HG02642 (cell line): ENCODE data around the gene CACNA2D4.

Experiments
- ATAC-seq: cut with Tn5 transposase; IDR thresholded peaks from one replicate; pipeline ENCODE4 v1.9.1; 2021; ENCODE audit warnings: mild to moderate bottlenecking; ENCODE audit not compliant: unreplicated experiment, poor library complexity

The CACNA2D4 gene

DNA sequence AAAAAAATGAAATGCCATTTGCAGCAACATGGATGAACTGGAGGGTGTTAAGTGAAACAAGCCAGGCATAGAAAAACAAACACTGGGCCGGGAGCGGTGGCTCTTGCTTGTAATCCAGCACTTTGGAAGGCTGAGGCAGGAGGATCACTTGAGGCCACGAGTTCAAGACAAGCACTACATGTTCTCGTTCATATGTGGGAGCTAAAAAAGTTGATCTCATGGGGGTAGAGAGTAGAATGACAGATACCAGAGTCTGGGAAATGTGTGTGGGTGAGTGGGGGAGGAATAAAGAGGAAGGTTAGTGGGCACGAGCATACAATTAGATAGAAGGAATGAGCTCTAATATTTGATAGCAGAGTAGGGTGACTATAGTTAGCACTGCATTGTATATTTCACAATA is 21.5 kb downstream of the CACNA2D4 start:
- ATAC-seq, result no peak

GRCh38 chr12:1890810-1891209 is 27.6 kb downstream of the CACNA2D4 start:
- ATAC-seq, result no peak

- ATAC-seq, result no peak
These were observed 28.2 kb downstream of the CACNA2D4 start for GRCh38 chr12:1890119-1890703.

- ATAC-seq, result no peak
These were observed 29.5 kb downstream of the CACNA2D4 start for GRCh38 chr12:1888923-1889322.

- no peak for ATAC-seq
These were observed 31.9 kb downstream of the CACNA2D4 start for GRCh38 chr12:1886396-1887008.

DNA sequence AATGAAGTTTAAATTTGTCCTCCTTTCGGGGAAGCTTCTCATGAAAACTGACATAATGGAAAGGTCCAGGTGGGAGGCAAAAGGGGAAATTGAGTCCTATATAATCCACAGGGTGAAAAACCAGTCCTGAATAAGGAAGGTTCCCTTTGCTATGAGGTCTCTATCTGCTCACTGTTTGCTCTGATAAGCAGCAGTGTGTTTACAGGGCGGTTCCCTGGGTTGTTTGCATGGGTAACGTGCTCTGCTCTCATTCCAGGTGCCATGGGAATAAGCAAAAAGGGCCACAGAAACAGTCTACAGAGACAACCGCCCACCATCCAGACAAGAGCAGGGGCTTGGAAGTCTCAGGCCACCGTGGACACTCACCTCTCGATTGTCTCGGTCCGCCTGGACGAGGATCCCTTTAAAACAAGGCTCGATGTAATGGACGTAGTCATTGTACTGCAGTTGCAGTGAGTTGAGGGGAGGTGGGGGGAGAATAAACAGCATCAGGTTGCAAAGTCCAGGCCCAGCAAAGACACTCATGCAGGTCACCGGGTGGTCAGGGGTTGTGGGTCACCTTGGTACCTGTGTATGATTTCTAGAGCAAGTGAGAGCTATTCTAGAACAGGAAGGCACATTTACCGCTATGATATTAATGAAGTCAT is 32.7 kb downstream of the CACNA2D4 start:
- no peak for ATAC-seq

GRCh38 chr12:1885082-1885596 is 33.3 kb downstream of the CACNA2D4 start:
- ATAC-seq, result no peak

GRCh38 chr12:1884651-1885050 is 33.8 kb downstream of the CACNA2D4 start:
- no peak for ATAC-seq

GRCh38 chr12:1883513-1883912 is 34.9 kb downstream of the CACNA2D4 start:
- no peak for ATAC-seq

DNA sequence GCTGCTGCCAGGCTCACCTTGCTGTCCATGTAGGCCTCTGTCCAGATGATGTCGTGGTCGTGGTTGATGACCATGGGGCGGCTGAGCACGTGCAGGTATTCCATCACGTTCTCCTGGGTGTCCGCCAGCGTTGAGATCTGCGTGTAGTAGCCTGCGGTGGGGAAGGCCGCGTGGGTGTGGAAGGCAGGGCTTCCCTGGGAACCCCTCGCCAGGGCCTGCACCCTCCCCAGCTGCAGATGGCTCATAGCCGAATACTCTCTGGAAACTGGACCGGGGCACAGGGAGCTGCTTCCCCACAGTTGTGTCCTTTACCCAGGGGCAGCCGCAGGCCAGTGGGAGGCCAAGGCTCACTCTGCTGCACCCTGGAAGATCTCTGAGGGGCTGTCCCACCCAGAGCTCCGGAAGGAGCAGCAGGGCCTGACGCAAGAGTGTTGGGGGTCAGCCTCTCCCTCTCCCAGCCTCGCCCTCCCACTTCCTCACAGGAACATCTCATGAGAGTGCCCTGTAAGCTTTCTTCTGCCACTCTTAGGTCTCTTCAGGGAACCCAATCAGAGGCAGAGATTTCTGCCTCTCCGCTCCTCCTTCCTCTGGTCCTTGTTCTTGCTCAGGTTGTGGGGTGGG is 35.5 kb downstream of the CACNA2D4 start:
- no peak for ATAC-seq

- no peak for ATAC-seq
These were observed 36.0 kb downstream of the CACNA2D4 start for GRCh38 chr12:1882405-1882804.

GRCh38 chr12:1881936-1882335 is 36.5 kb downstream of the CACNA2D4 start:
- no peak for ATAC-seq

DNA sequence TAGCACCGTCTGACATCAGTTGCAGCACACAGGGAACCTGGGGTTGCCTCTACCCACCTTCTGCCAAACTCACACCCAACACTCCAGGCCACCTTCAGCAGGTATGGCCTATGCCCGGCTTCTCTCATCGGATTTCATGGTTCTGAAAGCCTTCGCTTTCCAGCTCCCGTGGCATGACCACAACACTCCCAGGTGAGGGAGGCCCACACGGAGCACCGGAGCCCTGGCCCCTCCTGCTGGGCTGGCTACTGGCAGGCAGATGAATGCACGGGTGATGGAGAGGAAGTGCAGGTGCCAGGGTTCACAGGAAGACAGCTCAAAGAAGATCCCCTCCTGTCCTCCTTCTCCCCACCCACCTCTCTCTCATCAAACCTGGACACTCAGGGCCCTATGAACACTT is 37.2 kb downstream of the CACNA2D4 start:
- no peak for ATAC-seq

DNA sequence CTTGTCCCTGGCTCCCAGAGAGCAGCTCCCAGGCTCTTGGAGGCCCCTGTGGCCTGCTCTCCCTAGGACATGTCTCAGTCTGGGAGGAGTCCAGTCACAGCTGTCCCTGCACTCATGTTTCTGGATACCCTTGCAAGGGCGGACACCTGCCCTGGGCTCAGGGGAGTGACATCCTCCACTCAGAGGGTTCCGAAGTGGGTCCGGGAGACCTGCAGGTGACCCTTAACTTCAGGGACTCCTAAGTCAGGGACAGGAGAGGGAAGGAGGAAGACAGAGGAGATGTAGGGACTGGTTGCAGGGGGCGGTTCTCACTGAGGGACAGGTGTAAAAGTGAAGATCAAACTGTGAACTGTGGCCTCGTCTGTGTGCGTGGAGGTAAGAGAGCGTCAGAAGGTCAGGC is 37.6 kb downstream of the CACNA2D4 start:
- no peak for ATAC-seq

GRCh38 chr12:1880153-1880845 is 38.2 kb downstream of the CACNA2D4 start:
- no peak for ATAC-seq

DNA sequence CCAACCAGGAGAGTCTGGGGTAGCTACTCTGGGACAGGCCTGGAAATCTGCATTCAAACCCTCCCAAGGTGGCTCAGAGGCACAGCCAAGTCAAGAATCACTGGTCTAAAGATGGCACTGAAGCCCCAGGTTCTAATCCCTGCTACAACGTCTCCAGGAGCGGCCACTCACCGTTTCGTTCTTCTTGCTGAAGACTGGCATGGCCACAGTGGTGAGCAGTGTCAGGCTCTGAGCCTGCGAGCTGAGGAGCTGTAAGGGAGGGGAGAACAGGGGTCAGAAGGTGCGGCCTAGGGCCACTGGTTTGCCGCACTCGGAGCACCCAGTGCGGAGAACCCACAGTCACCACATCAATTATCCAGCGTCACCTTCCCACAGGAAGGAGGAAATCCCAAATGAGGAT is 38.8 kb downstream of the CACNA2D4 start:
- no peak for ATAC-seq

GRCh38 chr12:1878695-1879094 is 39.8 kb downstream of the CACNA2D4 start:
- no peak for ATAC-seq

- ATAC-seq, result no peak
These were observed 40.2 kb downstream of the CACNA2D4 start for GRCh38 chr12:1878214-1878613.

GRCh38 chr12:1877169-1877878 is 41.1 kb downstream of the CACNA2D4 start:
- ATAC-seq, result no peak

DNA sequence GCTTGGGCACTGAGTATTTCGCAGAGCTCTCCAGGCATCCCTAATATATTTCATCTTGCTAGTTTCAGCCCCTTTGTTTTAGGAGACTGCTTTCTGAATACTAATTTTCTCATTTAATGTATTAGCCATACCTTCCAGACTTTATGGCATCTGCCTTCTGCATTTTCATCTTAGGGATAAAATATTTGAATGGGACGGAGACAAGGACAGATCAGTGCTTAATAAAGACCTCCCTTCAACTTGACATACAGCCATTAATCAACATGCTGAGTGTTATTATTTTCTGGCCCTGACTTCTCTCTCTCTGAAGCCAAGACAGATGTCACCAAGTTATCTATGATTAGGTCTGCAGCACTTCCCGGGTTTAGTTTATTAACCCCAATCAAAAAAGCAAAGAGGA is 42.4 kb downstream of the CACNA2D4 start:
- no peak for ATAC-seq
